Heart right ventricle (tissue), 16 donors: ENCODE measurements around the gene RFX3. TPM values are rescaled to one million over a fixed set of nuclear protein-coding genes. Genes with fewer than 3 reads are reported as not detected.
A peak's percentile ranks its signal among the peaks of the same experiment; 100 is the strongest.

ENCODE experiments used
- ATAC-seq, 8 donors: fragments of 200-7000 bp; cut with Tn5 transposase; one replicate each; pipeline ENCODE4 v1.9.1; 2020; ENCODE audit warnings: mild to moderate bottlenecking in 8 of 8, moderate library complexity in 8 of 8, moderate number of reproducible peaks in 1 of 8
- DNase-seq, 2 donors: peaks; one replicate each; pipeline ENCODE4 v3.0.0-alpha.2; 2020
- H3K27ac ChIP-seq, 10 donors: fragments of 200-600 bp; sonication (generic) in 2 of 10; one replicate each; pipeline versions ENCODE4 v1.5.0 to v1.8.0; 2020 to 2022; ENCODE audit warnings: mild to moderate bottlenecking in 3 of 10
- H3K27me3 ChIP-seq, 7 donors: fragments of 200-600 bp; one replicate each; pipeline ENCODE4 v1.8.0; 2021 to 2022; ENCODE audit warnings: mild to moderate bottlenecking in 2 of 7
- H3K36me3 ChIP-seq, 9 donors: fragments of 200-600 bp; sonication (generic) in 1 of 9; one replicate each; pipeline versions ENCODE4 v1.5.0 to v1.8.0; 2020 to 2022; ENCODE audit warnings: mild to moderate bottlenecking in 2 of 9
- H3K4me1 ChIP-seq, 9 donors: fragments of 200-600 bp; sonication (generic) in 1 of 9; one replicate each; pipeline versions ENCODE4 v1.5.0 to v1.8.0; 2020 to 2022; ENCODE audit warnings: mild to moderate bottlenecking in 4 of 9
- H3K4me3 ChIP-seq, 10 donors: fragments of 200-600 bp; sonication (generic) in 2 of 10; one replicate each; pipeline versions ENCODE4 v1.5.0 to v1.8.0; 2020 to 2022; ENCODE audit warnings: mild to moderate bottlenecking in 7 of 10, moderate library complexity in 2 of 10
- H3K9me3 ChIP-seq, 11 donors: fragments of 200-600 bp in 10 of 11; sonication (generic) in 2 of 11; one replicate each; pipeline versions ENCODE4 v1.5.0 to v1.8.0; 2013 to 2022; ENCODE audit warnings: mild to moderate bottlenecking in 2 of 11, control low read depth in 1 of 11, moderate library complexity in 1 of 11
- WGBS, 2 donors: extraction: QIAGEN DNeasy Blood & Tissue Kit; methylation state at CpG; one replicate each; pipeline ENCODE4 v1.1.7; 2013; ENCODE audit warnings: inconsistent platforms in 1 of 2; 5-methylcytosine and 5-hydroxymethylcytosine counted together
- intact Hi-C, 10 donors: fragments of 100-400 bp; cut with DNase I; formaldehyde crosslinking; loops; one replicate each; pipeline versions ENCODE4 v1.11.1 to v1.14.2; 2022
- polyA plus RNA-seq, 2 donors: library from polyadenylated mRNA; stranded (reverse); fragments of 200-250 nt; gene quantifications; one replicate each; pipeline ENCODE4 v1.2.3, GENCODE V29; 2013
- total RNA-seq, 10 donors: library from RNA; stranded (reverse); fragmentation: NEBNext Ultra II Directional in 3 of 10; extraction: Animal tissue kit (Norgen Biotek cat#: 25700) in 3 of 10; gene quantifications; one replicate each; pipeline versions ENCODE4 v1.2.1 to v1.2.4, GENCODE V29; 2021 to 2023
- TF ChIP-seq, protein P1 (sequence below), 9 donors: fragments of 200-600 bp; sonication (generic) in 2 of 9; IDR thresholded peaks; one replicate each; pipeline versions ENCODE4 v1.5.0 to v1.8.0; 2021 to 2022; ENCODE audit warnings: antibody characterized with exemption in 9 of 9, mild to moderate bottlenecking in 5 of 9, moderate library complexity in 1 of 9
- donor health status: Arrhythmogenic right ventricular cardiomyopathy.
- donor health status: ischemic (EF 13 %, LVEDD 7.1; RV severe dilation, severe dysfunction).
- donor health status: healthy with polysubstance abuse.
- donor health status: DM: no; HTN: yes; CAD: no.
- donor health status: DM: no; HTN: no; CAD: no.
- donor health status: ischemic (EF 25% LVEDD 6.9; RV normal size, moderate dysfunction).
- donor health status: ischemic (EF 25% LVEDD 5.7; RV mildly dilated, moderate dysfunction).
- donor health status: healthy.
- donor health status: DM: yes; HTN: yes; CAD: no.
- donor health status: Ischemic cardiomyopathy.
- donor health status: ischemic (EF 35%, LVEDD 5.7; RV mildly dilated, moderate dysfunction).
- donor health status: nonischemic (EF 11% LVEDD 7.7; RV severe dilation, severe dysfunction).
- donor health status: DM: yes; HTN: yes; CAD: no.
- donor health status: PGD.
- donor health status: ischemic (EF 29% LVEDD 5.4; RV normal size, mild dysfunction).
- donor health status: nonischemic (EF 23%, LVEDD 6.1; RV moderate dilation, normal function).

The RFX3 gene
- total and polyA plus RNA-seq, 12 donors: 0.43 to 5.9 (median 3.5) TPM

- 85% methylated on average over 2 of the region's 2 CpGs for WGBS, 2 donors
- no peak for DNase-seq
Measured at GRCh38 chr9:3331801-3332200, 194.0 kb downstream of the RFX3 start.

GRCh38 chr9:3330792-3331420 lies 194.9 kb downstream of the RFX3 start:
- ATAC-seq (peak in 1 of 8 donors; percentile 44), DNase-seq (no peak)
- H3K4me1 ChIP-seq: peaks cover 0 to 12% (median 5%) of the 10 kb centered on the region in 9 donors
- intact Hi-C loops: loop anchor here in 1 of 10 donors (10.0 kb wide), 1 partner anchor 74 kb away; no protein-coding TSS in a partner anchor
- no peak overlapping the region for H3K4me3 ChIP-seq
- TF ChIP-seq, protein P1, sequence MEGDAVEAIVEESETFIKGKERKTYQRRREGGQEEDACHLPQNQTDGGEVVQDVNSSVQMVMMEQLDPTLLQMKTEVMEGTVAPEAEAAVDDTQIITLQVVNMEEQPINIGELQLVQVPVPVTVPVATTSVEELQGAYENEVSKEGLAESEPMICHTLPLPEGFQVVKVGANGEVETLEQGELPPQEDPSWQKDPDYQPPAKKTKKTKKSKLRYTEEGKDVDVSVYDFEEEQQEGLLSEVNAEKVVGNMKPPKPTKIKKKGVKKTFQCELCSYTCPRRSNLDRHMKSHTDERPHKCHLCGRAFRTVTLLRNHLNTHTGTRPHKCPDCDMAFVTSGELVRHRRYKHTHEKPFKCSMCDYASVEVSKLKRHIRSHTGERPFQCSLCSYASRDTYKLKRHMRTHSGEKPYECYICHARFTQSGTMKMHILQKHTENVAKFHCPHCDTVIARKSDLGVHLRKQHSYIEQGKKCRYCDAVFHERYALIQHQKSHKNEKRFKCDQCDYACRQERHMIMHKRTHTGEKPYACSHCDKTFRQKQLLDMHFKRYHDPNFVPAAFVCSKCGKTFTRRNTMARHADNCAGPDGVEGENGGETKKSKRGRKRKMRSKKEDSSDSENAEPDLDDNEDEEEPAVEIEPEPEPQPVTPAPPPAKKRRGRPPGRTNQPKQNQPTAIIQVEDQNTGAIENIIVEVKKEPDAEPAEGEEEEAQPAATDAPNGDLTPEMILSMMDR (IDR thresholded peaks at IDR 0.05): no peak
- no peaks in the 10 kb centered on the region for H3K27me3 ChIP-seq
- peaks cover 0 to 6% (median 0%) of the 10 kb centered on the region in 9 donors for H3K36me3 ChIP-seq
- no peak overlapping the region for H3K27ac ChIP-seq
- H3K9me3 ChIP-seq: no peaks in the 10 kb centered on the region

More at GRCh38 chr9:3331801-3332200, 194.0 kb downstream of the RFX3 start:
- TF ChIP-seq, protein P1 (IDR thresholded peaks at IDR 0.05): peak in 6 of 9 donors; percentile 15 to 44 (median 25)
- intact Hi-C loops: loop anchor here in 1 of 10 donors (10.0 kb wide), 1 partner anchor 73 kb away; no protein-coding TSS in a partner anchor
- Histone ChIP-seq H3K27ac (no peak overlapping the region), H3K4me1 (peaks cover 0 to 13% (median 5%) of the 10 kb centered on the region in 9 donors), H3K4me3 (no peak overlapping the region), H3K36me3 (peaks cover 0 to 6% (median 0%) of the 10 kb centered on the region in 9 donors), H3K27me3 (no peaks in the 10 kb centered on the region), H3K9me3 (no peaks in the 10 kb centered on the region)
- ATAC-seq: no peak

- no peaks in the 10 kb centered on the region for H3K9me3 ChIP-seq
- H3K36me3 ChIP-seq: peaks cover 0 to 6% (median 0%) of the 10 kb centered on the region in 9 donors
- no peaks in the 10 kb centered on the region for H3K27me3 ChIP-seq
- ATAC-seq (no peak), DNase-seq (no peak)
- peaks cover 0 to 12% (median 5%) of the 10 kb centered on the region in 9 donors for H3K4me1 ChIP-seq
- H3K27ac ChIP-seq: no peak overlapping the region
- WGBS, 2 donors: 93 to 94% methylated on average over 2 of the region's 2 CpGs
- TF ChIP-seq, protein P1 (IDR thresholded peaks at IDR 0.05): no peak
- H3K4me3 ChIP-seq: no peak overlapping the region
- intact Hi-C loops: no loop called here
Measured at GRCh38 chr9:3329361-3329760, 196.4 kb downstream of the RFX3 start.

- TF ChIP-seq, protein P1 (IDR thresholded peaks at IDR 0.05): no peak
- Histone ChIP-seq H3K27ac (no peak overlapping the region), H3K4me1 (no peaks in the 10 kb centered on the region), H3K36me3 (no peaks in the 10 kb centered on the region), H3K4me3 (no peak overlapping the region), H3K9me3 (peaks cover 0 to under 1% (median 0%) of the 10 kb centered on the region in 11 donors), H3K27me3 (no peaks in the 10 kb centered on the region)
- intact Hi-C loops: no loop called here
- WGBS, 2 donors: 59 to 62% methylated on average over 2 of the region's 2 CpGs
- no peak for ATAC-seq
- DNase-seq: no peak
Measured at GRCh38 chr9:3323714-3324113, 202.1 kb downstream of the RFX3 start.
